ENCODE results near the gene PLD4. TPM values are rescaled to one million over a fixed set of nuclear protein-coding genes. Genes with fewer than 3 reads are reported as not detected.

Gene PLD4
- total RNA-seq, 2 donors from 2014 or later = 1.2 TPM; not detected in 1

GRCh38 chr14:104953097-104953496 is 28.4 kb downstream of the PLD4 start:
- Histone ChIP-seq H3K4me3 (no peak overlapping the region), H3K9me3 (no peaks in the 10 kb centered on the region), H3K27ac (no peak overlapping the region), H3K27me3 (no peaks in the 10 kb centered on the region), H3K36me3 (no peaks in the 10 kb centered on the region), H3K4me1 (no peaks in the 10 kb centered on the region), H3K9ac (ENCODE audit: low read depth in 2 of 2, low read length in 2 of 2) (no peak overlapping the region)
- intact Hi-C loops (cut with DNase I) = no loop called here
- no peak for DNase-seq
- TF ChIP-seq, protein P1, sequence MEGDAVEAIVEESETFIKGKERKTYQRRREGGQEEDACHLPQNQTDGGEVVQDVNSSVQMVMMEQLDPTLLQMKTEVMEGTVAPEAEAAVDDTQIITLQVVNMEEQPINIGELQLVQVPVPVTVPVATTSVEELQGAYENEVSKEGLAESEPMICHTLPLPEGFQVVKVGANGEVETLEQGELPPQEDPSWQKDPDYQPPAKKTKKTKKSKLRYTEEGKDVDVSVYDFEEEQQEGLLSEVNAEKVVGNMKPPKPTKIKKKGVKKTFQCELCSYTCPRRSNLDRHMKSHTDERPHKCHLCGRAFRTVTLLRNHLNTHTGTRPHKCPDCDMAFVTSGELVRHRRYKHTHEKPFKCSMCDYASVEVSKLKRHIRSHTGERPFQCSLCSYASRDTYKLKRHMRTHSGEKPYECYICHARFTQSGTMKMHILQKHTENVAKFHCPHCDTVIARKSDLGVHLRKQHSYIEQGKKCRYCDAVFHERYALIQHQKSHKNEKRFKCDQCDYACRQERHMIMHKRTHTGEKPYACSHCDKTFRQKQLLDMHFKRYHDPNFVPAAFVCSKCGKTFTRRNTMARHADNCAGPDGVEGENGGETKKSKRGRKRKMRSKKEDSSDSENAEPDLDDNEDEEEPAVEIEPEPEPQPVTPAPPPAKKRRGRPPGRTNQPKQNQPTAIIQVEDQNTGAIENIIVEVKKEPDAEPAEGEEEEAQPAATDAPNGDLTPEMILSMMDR (IDR thresholded peaks at IDR 0.05) = no peak

- no peak for DNase-seq
- TF ChIP-seq, protein P1 (IDR thresholded peaks at IDR 0.05) = no peak
- H3K9me3 ChIP-seq = no peaks in the 10 kb centered on the region
- no peak overlapping the region for H3K9ac ChIP-seq (ENCODE audit: low read depth in 2 of 2, low read length in 2 of 2)
- intact Hi-C loops (cut with DNase I) = no loop called here
- H3K4me1 ChIP-seq = no peaks in the 10 kb centered on the region
- H3K36me3 ChIP-seq = no peaks in the 10 kb centered on the region
- H3K4me3 ChIP-seq = no peak overlapping the region
- no peaks in the 10 kb centered on the region for H3K27me3 ChIP-seq
- no peak overlapping the region for H3K27ac ChIP-seq
Measured at GRCh38 chr14:104953896-104954656, 29.4 kb downstream of the PLD4 start.

DNA sequence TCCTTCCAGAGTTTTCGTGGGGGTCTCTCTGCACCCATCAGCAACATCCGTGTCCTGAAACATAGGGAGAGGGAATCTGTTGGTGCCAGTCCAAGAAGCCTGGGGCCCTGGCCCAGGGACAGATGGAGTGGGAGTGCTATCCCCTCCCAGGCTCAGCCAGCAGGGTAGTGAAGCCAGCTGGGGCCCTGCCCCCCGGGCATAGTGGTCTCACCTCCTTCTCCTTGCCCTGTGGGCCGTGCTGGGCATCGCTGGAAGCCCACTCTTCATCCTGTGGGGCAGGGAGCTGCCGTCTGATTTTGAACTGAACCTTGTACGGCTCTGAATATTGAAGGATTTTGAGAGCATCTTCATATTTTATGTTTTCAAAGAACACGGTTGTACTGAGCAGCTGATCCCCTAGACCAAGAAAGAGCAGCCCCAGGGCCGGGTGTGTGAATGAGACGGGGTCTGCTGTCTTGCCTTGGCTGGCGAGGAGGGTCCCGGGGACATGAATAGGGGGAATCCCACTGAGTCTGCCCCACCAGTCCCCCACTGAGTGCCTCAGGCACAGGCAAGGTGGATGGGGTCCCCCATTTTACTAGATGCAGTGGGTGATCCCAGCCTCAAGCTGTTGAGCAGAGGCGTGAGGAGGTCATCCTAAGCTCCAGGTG is 30.2 kb downstream of the PLD4 start:
- DNase-seq = no peak
- no peaks in the 10 kb centered on the region for H3K36me3 ChIP-seq

GRCh38 chr14:104955396-104955770 is 30.7 kb downstream of the PLD4 start:
- Histone ChIP-seq H3K4me3 (no peak overlapping the region), H3K27me3 (no peaks in the 10 kb centered on the region), H3K9ac (ENCODE audit: low read depth in 2 of 2, low read length in 2 of 2) (no peak overlapping the region), H3K27ac (no peak overlapping the region), H3K9me3 (no peaks in the 10 kb centered on the region), H3K4me1 (no peaks in the 10 kb centered on the region), H3K36me3 (no peaks in the 10 kb centered on the region)
- no peak for DNase-seq
- TF ChIP-seq, protein P1 (IDR thresholded peaks at IDR 0.05) = no peak
- intact Hi-C loops (cut with DNase I) = no loop called here

More for the DNA sequence above, 30.2 kb downstream of the PLD4 start:
- H3K4me3 ChIP-seq = no peak overlapping the region
- no peak overlapping the region for H3K27ac ChIP-seq
- H3K9me3 ChIP-seq = no peaks in the 10 kb centered on the region
- no peaks in the 10 kb centered on the region for H3K27me3 ChIP-seq
- TF ChIP-seq, protein P1 (IDR thresholded peaks at IDR 0.05) = no peak
- intact Hi-C loops (cut with DNase I) = no loop called here
- no peaks in the 10 kb centered on the region for H3K4me1 ChIP-seq
- H3K9ac ChIP-seq (ENCODE audit: low read depth in 2 of 2, low read length in 2 of 2) = no peak overlapping the region

- H3K9ac ChIP-seq (ENCODE audit: low read depth in 2 of 2, low read length in 2 of 2) = no peak overlapping the region
- no peaks in the 10 kb centered on the region for H3K27me3 ChIP-seq
- no peaks in the 10 kb centered on the region for H3K36me3 ChIP-seq
- no peaks in the 10 kb centered on the region for H3K9me3 ChIP-seq
- no peak overlapping the region for H3K27ac ChIP-seq
- DNase-seq = no peak
- no peaks in the 10 kb centered on the region for H3K4me1 ChIP-seq
- H3K4me3 ChIP-seq = no peak overlapping the region
- intact Hi-C loops (cut with DNase I) = no loop called here
- TF ChIP-seq, protein P1 (IDR thresholded peaks at IDR 0.05) = no peak
Measured at GRCh38 chr14:104956290-104956890, 31.7 kb downstream of the PLD4 start.

All from colonic mucosa (tissue), 4 donors.